Gastrocnemius medialis (tissue), 4 donors: ENCODE measurements around the gene NUP188. TPM values are rescaled to one million over a fixed set of nuclear protein-coding genes. Genes with fewer than 3 reads are reported as not detected.

Source experiments
- ATAC-seq, 2 donors: fragments of 150-250 bp; one replicate each; pipeline ENCODE4 v1.9.1; 2016
- DNase-seq, 2 donors: peaks; one replicate each; pipeline ENCODE4 v3.0.0-alpha.2; 2019
- H3K27ac ChIP-seq, 4 donors: fragments of 200-600 bp; sonication (generic); 1 replicate in 1 of 4; 2 replicates in 3 of 4; pipeline ENCODE4 v1.5.1; 2016 to 2018; ENCODE audit warnings: mild to moderate bottlenecking in 2 of 4, moderate library complexity in 1 of 4
- H3K27me3 ChIP-seq, 3 donors: fragments of 200-600 bp; sonication (generic) in 2 of 3; 1 replicate in 1 of 3; 2 replicates in 2 of 3; pipeline versions ENCODE4 v1.5.1 to v1.6.0; 2016 to 2019; ENCODE audit warnings: mild to moderate bottlenecking in 1 of 3, moderate library complexity in 1 of 3
- H3K36me3 ChIP-seq, 2 donors: fragments of 200-600 bp; sonication (generic) in 1 of 2; one replicate each; pipeline ENCODE4 v1.5.1; 2017 to 2018
- H3K4me1 ChIP-seq, 2 donors: fragments of 200-600 bp; sonication (generic) in 1 of 2; one replicate each; pipeline ENCODE4 v1.5.1; 2016 to 2017; ENCODE audit warnings: mild to moderate bottlenecking in 2 of 2
- H3K4me3 ChIP-seq, 4 donors: fragments of 200-600 bp; sonication (generic) in 3 of 4; 1 replicate in 1 of 4; 2 replicates in 3 of 4; pipeline ENCODE4 v1.5.1; 2016 to 2019; ENCODE audit warnings: mild to moderate bottlenecking in 2 of 4
- H3K9me3 ChIP-seq, 3 donors: fragments of 200-600 bp; sonication (generic) in 2 of 3; 1 replicate in 1 of 3; 2 replicates in 2 of 3; pipeline ENCODE4 v1.5.1; 2016 to 2019
- POLR2A ChIP-seq, 2 donors: fragments of 450-650 bp; IDR thresholded peaks; one replicate each; pipeline ENCODE4 v1.6.1; 2017; ENCODE audit warnings: antibody characterized with exemption in 2 of 2, mild to moderate bottlenecking in 2 of 2, moderate library complexity in 2 of 2
- in situ Hi-C, 4 donors: fragments of 200-750 bp; cut with MboI; loops; one replicate each; pipeline versions ENCODE4 v1.15.0 to v1.8.0; 2017; ENCODE audit warnings: low sequenced_read_pairs in 4 of 4
- intact Hi-C: fragments of 100-400 bp; cut with DNase I; formaldehyde crosslinking; loops from one replicate; pipeline ENCODE4 v1.15.1; 2023; ENCODE audit warnings: low total_unique reads
- total RNA-seq, 4 donors: library from RNA; depleted of rRNA; stranded (reverse); fragments of >200 nt; gene quantifications; one replicate each; pipeline versions ENCODE4 v1.1.0 to v1.2.3, GENCODE V29; 2016
- TF ChIP-seq, protein P1 (sequence below), 5 experiments: fragments of 450-650 bp in 3 of 5; fragments of 200-600 bp in 2 of 5; sonication (generic) in 2 of 5; IDR thresholded peaks in 4 of 5; conservative IDR thresholded peaks in 1 of 5; 1 replicate in 4 of 5; 2 replicates in 1 of 5; pipeline ENCODE4 v1.5.1; 2016 to 2019; ENCODE audit warnings: antibody characterized with exemption in 5 of 5, mild to moderate bottlenecking in 3 of 5, moderate library complexity in 3 of 5

NUP188 gene
- total RNA-seq, 4 donors from 2014 or later: 24.7 to 59.7 (median 30.3) TPM

DNA sequence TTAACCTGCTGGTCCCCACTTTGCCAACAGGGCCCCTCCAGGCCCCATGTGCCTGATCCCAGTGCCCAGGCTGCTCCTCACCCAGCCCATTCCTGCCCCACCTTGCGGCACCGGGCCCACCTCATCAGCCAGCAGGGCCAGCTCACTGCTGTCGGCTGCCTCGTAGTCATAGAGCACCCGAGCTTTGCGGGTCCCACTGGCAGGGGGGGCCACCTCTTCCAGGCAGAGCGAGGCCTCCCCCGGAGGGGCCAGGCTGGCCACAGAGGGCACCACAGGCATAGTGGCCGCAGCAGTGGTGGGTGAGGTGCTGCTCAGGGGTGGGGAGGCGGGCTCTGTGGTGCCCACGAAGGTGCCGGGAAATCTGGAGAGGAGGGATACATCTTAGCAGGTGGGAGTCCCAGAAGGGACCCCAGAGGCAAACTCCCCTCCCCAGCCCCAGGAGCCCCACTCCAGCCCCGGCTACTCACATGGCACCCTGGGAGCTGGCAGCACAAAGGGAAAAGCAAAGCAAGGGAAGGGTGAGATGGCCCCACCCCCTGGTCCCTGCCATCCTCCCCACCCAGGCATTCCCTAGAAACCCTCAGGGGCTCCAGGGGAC, 61.6 kb downstream of the NUP188 start:
- ATAC-seq: no peak
- H3K36me3 ChIP-seq: peaks cover 0 to 67% of the 10 kb centered on the region in 2 donors
- intact Hi-C loops: no loop called here

DNA sequence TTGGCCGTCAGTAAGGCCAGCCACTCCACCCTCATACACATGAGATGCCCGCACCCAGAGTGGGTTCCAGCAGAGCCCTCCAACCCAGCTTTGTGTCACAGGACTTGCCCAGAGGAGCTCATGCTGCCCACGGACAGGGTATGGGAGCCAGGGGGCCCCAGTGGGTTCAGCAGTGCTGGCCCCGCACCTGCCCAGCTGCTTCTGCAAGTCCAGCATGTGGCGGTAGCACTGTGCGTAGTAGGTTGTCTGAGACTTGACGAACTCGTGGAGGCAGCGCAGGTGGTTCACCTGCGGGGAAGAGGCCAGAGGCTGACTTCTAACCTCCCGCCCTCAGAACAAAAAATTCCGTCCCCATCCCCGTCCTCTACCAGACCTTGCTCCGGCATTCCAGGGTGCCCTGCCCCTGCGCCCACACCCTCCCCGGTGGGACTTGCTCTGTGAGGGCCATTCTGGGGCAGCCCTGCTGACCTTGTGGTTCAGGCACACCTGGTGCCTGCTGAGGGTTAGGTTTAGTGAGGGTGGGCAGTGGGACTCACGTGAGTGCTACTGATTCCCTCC, 62.2 kb downstream of the NUP188 start:
- ATAC-seq (no peak), DNase-seq (no peak)
- Histone ChIP-seq H3K36me3 (peaks cover 0 to 72% of the 10 kb centered on the region in 2 donors), H3K27me3 (no peaks in the 10 kb centered on the region), H3K4me1 (peaks cover 20 to 28% of the 10 kb centered on the region in 2 donors), H3K4me3 (no peak overlapping the region), H3K9me3 (no peaks in the 10 kb centered on the region), H3K27ac (no peak overlapping the region)
- TF ChIP-seq, protein P1, sequence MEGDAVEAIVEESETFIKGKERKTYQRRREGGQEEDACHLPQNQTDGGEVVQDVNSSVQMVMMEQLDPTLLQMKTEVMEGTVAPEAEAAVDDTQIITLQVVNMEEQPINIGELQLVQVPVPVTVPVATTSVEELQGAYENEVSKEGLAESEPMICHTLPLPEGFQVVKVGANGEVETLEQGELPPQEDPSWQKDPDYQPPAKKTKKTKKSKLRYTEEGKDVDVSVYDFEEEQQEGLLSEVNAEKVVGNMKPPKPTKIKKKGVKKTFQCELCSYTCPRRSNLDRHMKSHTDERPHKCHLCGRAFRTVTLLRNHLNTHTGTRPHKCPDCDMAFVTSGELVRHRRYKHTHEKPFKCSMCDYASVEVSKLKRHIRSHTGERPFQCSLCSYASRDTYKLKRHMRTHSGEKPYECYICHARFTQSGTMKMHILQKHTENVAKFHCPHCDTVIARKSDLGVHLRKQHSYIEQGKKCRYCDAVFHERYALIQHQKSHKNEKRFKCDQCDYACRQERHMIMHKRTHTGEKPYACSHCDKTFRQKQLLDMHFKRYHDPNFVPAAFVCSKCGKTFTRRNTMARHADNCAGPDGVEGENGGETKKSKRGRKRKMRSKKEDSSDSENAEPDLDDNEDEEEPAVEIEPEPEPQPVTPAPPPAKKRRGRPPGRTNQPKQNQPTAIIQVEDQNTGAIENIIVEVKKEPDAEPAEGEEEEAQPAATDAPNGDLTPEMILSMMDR (IDR thresholded peaks at IDR 0.05 in 4 of 5, conservative IDR thresholded peaks at IDR 0.05 in 1 of 5): no peak
- TF ChIP-seq POLR2A (IDR thresholded peaks at IDR 0.05): no peak
- intact Hi-C loops: no loop called here
- in situ Hi-C loops: no loop called here

More for the DNA sequence above, 61.6 kb downstream of the NUP188 start:
- H3K27me3 ChIP-seq: no peaks in the 10 kb centered on the region
- no peak for DNase-seq
- no peak overlapping the region for H3K4me3 ChIP-seq
- TF ChIP-seq, protein P1 (IDR thresholded peaks at IDR 0.05 in 4 of 5, conservative IDR thresholded peaks at IDR 0.05 in 1 of 5): no peak
- in situ Hi-C loops: no loop called here
- H3K4me1 ChIP-seq: peaks cover 20 to 28% of the 10 kb centered on the region in 2 donors
- H3K9me3 ChIP-seq: no peaks in the 10 kb centered on the region
- H3K27ac ChIP-seq: peak overlapping the region in 1 of 4 donors; percentile 66

DNA sequence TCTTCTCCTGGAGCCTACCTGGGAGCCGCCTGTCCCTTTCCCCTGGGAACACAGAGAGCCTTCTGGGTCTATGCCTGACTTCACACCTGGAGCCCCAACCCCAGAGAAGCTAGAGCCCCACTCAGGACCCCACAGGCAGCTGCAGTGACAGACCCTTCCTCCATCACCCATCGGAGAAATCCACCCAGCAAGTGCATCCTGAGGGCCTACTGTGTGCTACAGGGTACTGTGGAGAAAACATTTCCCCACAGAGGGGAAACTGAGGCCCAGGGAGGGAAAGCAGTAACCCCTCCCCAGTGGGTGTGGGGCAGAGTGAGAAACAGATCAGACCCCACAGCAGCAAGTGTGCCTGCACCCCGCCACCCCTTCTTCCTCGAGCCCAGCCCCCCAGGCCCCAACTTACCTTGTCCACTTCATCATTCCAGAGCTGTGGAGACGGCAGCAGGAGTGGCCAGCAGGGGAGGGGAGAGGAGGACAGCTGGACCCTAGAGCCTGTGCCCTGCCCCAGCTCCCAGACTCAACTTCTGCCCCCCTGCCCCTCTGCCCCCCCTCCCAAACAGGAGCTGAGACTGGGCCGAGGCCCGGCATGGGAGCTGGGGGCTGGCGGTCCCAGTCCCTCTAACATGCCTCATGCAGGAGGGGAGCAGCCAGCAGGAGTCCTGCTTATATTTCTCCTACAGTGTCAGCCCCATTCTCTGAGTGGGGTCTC, 62.9 kb downstream of the NUP188 start:
- intact Hi-C loops: no loop called here

DNA sequence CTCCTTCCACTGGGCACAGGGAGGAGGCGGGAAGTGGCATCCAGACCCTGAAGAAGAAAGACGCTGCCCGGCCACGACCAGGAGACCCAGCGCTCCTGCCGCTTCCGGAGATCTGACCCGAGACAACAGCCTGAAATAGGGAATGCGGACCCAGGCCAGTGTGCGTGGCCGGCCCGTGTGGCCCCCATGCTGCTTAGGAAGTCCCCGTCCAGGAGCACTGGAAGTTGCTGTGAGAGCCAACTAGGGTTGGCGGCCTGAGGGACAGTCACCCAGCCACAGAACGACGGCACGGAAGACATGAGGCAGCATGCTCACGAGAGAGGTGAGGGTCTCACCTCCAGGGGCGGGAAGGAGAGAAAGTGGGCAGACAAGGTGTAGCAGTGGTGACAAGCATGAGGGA, 63.7 kb downstream of the NUP188 start:
- DNase-seq: no peak
- peaks cover 0 to 66% of the 10 kb centered on the region in 2 donors for H3K36me3 ChIP-seq
- peaks cover 20 to 28% of the 10 kb centered on the region in 2 donors for H3K4me1 ChIP-seq

More for the DNA sequence above, 62.9 kb downstream of the NUP188 start:
- in situ Hi-C loops: no loop called here
- DNase-seq (no peak), ATAC-seq (no peak)
- Histone ChIP-seq H3K4me1 (peaks cover 20 to 28% of the 10 kb centered on the region in 2 donors), H3K9me3 (no peaks in the 10 kb centered on the region), H3K36me3 (peaks cover 0 to 73% of the 10 kb centered on the region in 2 donors), H3K4me3 (no peak overlapping the region), H3K27me3 (no peaks in the 10 kb centered on the region), H3K27ac (no peak overlapping the region)
- TF ChIP-seq, protein P1 (IDR thresholded peaks at IDR 0.05 in 4 of 5, conservative IDR thresholded peaks at IDR 0.05 in 1 of 5): no peak
- TF ChIP-seq POLR2A (IDR thresholded peaks at IDR 0.05): no peak

More for the DNA sequence above, 63.7 kb downstream of the NUP188 start:
- Histone ChIP-seq H3K27ac (no peak overlapping the region), H3K9me3 (no peaks in the 10 kb centered on the region), H3K4me3 (no peak overlapping the region), H3K27me3 (no peaks in the 10 kb centered on the region)
- no peak for ATAC-seq
- intact Hi-C loops: no loop called here
- TF ChIP-seq POLR2A (IDR thresholded peaks at IDR 0.05): no peak
- TF ChIP-seq, protein P1 (IDR thresholded peaks at IDR 0.05 in 4 of 5, conservative IDR thresholded peaks at IDR 0.05 in 1 of 5): no peak
- in situ Hi-C loops: no loop called here
